SH-SY5Y (cell line): Measurements from ENCODE around the gene APH1A.

Experiments
- GATA2 ChIP-seq: IDR thresholded peaks from 2 replicates; pipeline ENCODE4 v1.6.1; 2011; ENCODE audit warnings: mild to moderate bottlenecking, low read depth, low read length
- GATA3 ChIP-seq: IDR thresholded peaks from 2 replicates; pipeline ENCODE4 v1.6.1; 2011; ENCODE audit warnings: low read depth, mild to moderate bottlenecking, low read length, moderate library complexity

DNA sequence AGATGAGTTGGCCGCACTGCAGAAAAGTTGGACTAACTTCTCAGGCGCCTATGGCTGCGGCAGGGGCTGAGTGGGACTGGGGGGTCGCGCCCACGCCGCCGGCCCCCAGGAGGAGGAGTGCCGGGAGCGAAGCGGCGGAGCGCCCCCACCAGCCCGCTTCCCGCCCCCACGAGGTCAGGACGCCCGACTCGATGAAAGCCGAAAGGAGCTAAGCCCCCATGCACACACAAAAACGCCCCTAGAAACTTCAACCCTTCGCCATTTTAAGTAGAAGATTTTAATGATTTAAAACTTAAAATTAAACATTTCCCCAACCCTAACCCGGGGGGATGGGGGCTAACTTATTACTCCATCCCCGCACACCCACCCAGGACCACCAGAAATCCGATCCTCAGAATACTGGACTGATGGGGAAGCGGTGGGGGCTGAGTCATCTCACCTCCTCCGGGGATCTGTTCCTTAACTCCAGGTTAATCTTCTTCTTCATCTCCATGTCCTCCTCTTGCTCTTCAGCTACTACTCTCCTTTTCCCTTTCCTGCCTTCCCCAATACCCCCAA lies 33.4 kb downstream of the APH1A start:
- peak; percentile 31; the same call in 1 of the 2 replicates for TF ChIP-seq GATA2
- TF ChIP-seq GATA3, result no peak
